Measurements from ENCODE around the gene DYNC2I2. TPM values are rescaled to one million over a fixed set of nuclear protein-coding genes. Genes with fewer than 3 reads are reported as not detected.

Gene DYNC2I2
- total RNA-seq, 1 donor from 2014 or later = 83.4 TPM

GRCh38 chr9:128600099-128600498 is 56.5 kb downstream of the DYNC2I2 start:
- Mint-ChIP-seq H3K4me3 (ENCODE audit: low read depth) (no peak overlapping the region), H3K9me3 (ENCODE audit: low read depth) (no peaks in the 10 kb centered on the region), H3K4me1 (ENCODE audit: low read depth) (no peaks in the 10 kb centered on the region), H3K36me3 (ENCODE audit: insufficient read depth) (peaks cover 29% of the 10 kb centered on the region), H3K27me3 (no peaks in the 10 kb centered on the region), H3K27ac (no peak overlapping the region)
- DNase-seq (ENCODE audit: low spot score, unreplicated experiment) = no peak
- TF ChIP-seq CTCF (IDR thresholded peaks at IDR 0.05; ENCODE audit: unreplicated experiment) = no peak

- Mint-ChIP-seq H3K4me3 (ENCODE audit: low read depth) (no peak overlapping the region), H3K36me3 (ENCODE audit: insufficient read depth) (peaks cover 30% of the 10 kb centered on the region)
These were observed 61.2 kb downstream of the DYNC2I2 start for GRCh38 chr9:128595471-128595870.

GRCh38 chr9:128593856-128594255 is 62.8 kb downstream of the DYNC2I2 start:
- DNase-seq (ENCODE audit: low spot score, unreplicated experiment) = no peak
- Mint-ChIP-seq H3K36me3 (ENCODE audit: insufficient read depth) (peaks cover 28% of the 10 kb centered on the region), H3K27me3 (no peaks in the 10 kb centered on the region), H3K9me3 (ENCODE audit: low read depth) (no peaks in the 10 kb centered on the region), H3K27ac (no peak overlapping the region), H3K4me3 (ENCODE audit: low read depth) (no peak overlapping the region), H3K4me1 (ENCODE audit: low read depth) (no peaks in the 10 kb centered on the region)
- TF ChIP-seq CTCF (IDR thresholded peaks at IDR 0.05; ENCODE audit: unreplicated experiment) = no peak

More at GRCh38 chr9:128595471-128595870, 61.2 kb downstream of the DYNC2I2 start:
- Mint-ChIP-seq H3K4me1 (ENCODE audit: low read depth) (no peaks in the 10 kb centered on the region), H3K9me3 (ENCODE audit: low read depth) (no peaks in the 10 kb centered on the region), H3K27me3 (no peaks in the 10 kb centered on the region), H3K27ac (no peak overlapping the region)
- TF ChIP-seq CTCF (IDR thresholded peaks at IDR 0.05; ENCODE audit: unreplicated experiment) = no peak
- no peak for DNase-seq (ENCODE audit: low spot score, unreplicated experiment)

- H3K4me1 Mint-ChIP-seq (ENCODE audit: low read depth) = no peaks in the 10 kb centered on the region
- no peaks in the 10 kb centered on the region for H3K27me3 Mint-ChIP-seq
- peaks cover 26% of the 10 kb centered on the region for H3K36me3 Mint-ChIP-seq (ENCODE audit: insufficient read depth)
- DNase-seq (ENCODE audit: low spot score, unreplicated experiment) = no peak
- H3K9me3 Mint-ChIP-seq (ENCODE audit: low read depth) = no peaks in the 10 kb centered on the region
- TF ChIP-seq CTCF (IDR thresholded peaks at IDR 0.05; ENCODE audit: unreplicated experiment) = no peak
- H3K27ac Mint-ChIP-seq = no peak overlapping the region
- H3K4me3 Mint-ChIP-seq (ENCODE audit: low read depth) = no peak overlapping the region
These were observed 63.6 kb downstream of the DYNC2I2 start for GRCh38 chr9:128593039-128593438.

GRCh38 chr9:128588581-128589233 is 67.9 kb downstream of the DYNC2I2 start:
- no peak for DNase-seq (ENCODE audit: low spot score, unreplicated experiment)
- TF ChIP-seq CTCF (IDR thresholded peaks at IDR 0.05; ENCODE audit: unreplicated experiment) = no peak
- no peaks in the 10 kb centered on the region for H3K4me1 Mint-ChIP-seq (ENCODE audit: low read depth)
- no peaks in the 10 kb centered on the region for H3K9me3 Mint-ChIP-seq (ENCODE audit: low read depth)
- peaks cover 40% of the 10 kb centered on the region for H3K36me3 Mint-ChIP-seq (ENCODE audit: insufficient read depth)
- no peak overlapping the region for H3K4me3 Mint-ChIP-seq (ENCODE audit: low read depth)
- no peaks in the 10 kb centered on the region for H3K27me3 Mint-ChIP-seq
- no peak overlapping the region for H3K27ac Mint-ChIP-seq

All from progenitor cell of endocrine pancreas (in vitro differentiated cells).